IMR-90 (cell line): ENCODE results near the gene RBM15B. TPM values are rescaled to one million over a fixed set of nuclear protein-coding genes. Genes with fewer than 3 reads are reported as not detected.

Experiments
- ATAC-seq: fragments of 200-7000 bp; cut with Tn5 transposase; 2 replicates; pipeline ENCODE4 v1.9.1; 2020; ENCODE audit warnings: low read depth, mild to moderate bottlenecking, moderate library complexity
- BruUV-seq: library from RNA; stranded (reverse); fragments of 400-500 nt; replicated peaks from 2 replicates; lab custom pipeline; 2021; lab: Mats Ljungman, UMichigan
- CTCF ChIA-PET: fragments of 300-600 bp; formaldehyde crosslinking; extraction: SDS; loops from one replicate; lab custom pipeline; 2021; ENCODE audit warnings: antibody characterized with exemption; lab: Yijun Ruan, JAX
- POLR2A ChIA-PET: fragments of 300-600 bp; sonication (Branson Sonifier 250); formaldehyde crosslinking; loops from one replicate; lab custom pipeline; 2022; ENCODE audit warnings: antibody characterized with exemption; ENCODE audit not compliant: unreplicated experiment; lab: Charles Lee
- DNase-seq: peaks from one replicate; pipeline ENCODE4 v3.0.0; 2013
- H2AFZ ChIP-seq: replicated peaks from 2 replicates; pipeline ENCODE3; 2013; ENCODE audit warnings: low read length, mild to moderate bottlenecking; ENCODE audit not compliant: poor library complexity
- H2AK5ac ChIP-seq: 2 replicates; pipeline ENCODE4 v1.6.1; 2013; ENCODE audit warnings: low read depth, low read length, inconsistent platforms
- H2AK9ac ChIP-seq: replicated peaks from 2 replicates; pipeline ENCODE3; 2013; ENCODE audit warnings: mild to moderate bottlenecking, low read depth, low read length, moderate library complexity; ENCODE audit not compliant: poor library complexity
- H2BK120ac ChIP-seq: 2 replicates; pipeline ENCODE4 v1.6.1; 2013; ENCODE audit warnings: low read depth, low read length, inconsistent platforms
- H2BK15ac ChIP-seq: 3 replicates; pipeline ENCODE4 v1.6.1; 2013; ENCODE audit warnings: low read depth, low read length, inconsistent platforms
- H2BK20ac ChIP-seq: 2 replicates; pipeline ENCODE4 v1.6.1; 2013; ENCODE audit warnings: low read depth, mild to moderate bottlenecking, inconsistent platforms, low read length, moderate library complexity
- H2BK5ac ChIP-seq: 2 replicates; pipeline ENCODE4 v1.6.1; 2013; ENCODE audit warnings: mild to moderate bottlenecking, low read depth, low read length, inconsistent platforms; ENCODE audit not compliant: poor library complexity, severe bottlenecking
- H3K14ac ChIP-seq: replicated peaks from 2 replicates; pipeline ENCODE4 v1.6.1; 2013; ENCODE audit warnings: low read depth, low read length, inconsistent platforms
- H3K18ac ChIP-seq: 2 replicates; pipeline ENCODE4 v1.6.1; 2013; ENCODE audit warnings: low read depth, low read length, control low read depth
- H3K23ac ChIP-seq: 2 replicates; pipeline ENCODE4 v1.6.1; 2013; ENCODE audit warnings: low read depth, low read length, inconsistent platforms
- H3K27ac ChIP-seq: 2 replicates; pipeline ENCODE4 v1.5.1; 2013; ENCODE audit warnings: mild to moderate bottlenecking, control low read depth, low read length; ENCODE audit not compliant: insufficient read depth
- H3K27me3 ChIP-seq: 2 replicates; pipeline ENCODE4 v1.6.1; 2013; ENCODE audit warnings: low read length; ENCODE audit not compliant: control insufficient read depth, insufficient read depth
- H3K36me3 ChIP-seq: 2 replicates; pipeline ENCODE4 v1.6.1; 2013; ENCODE audit warnings: low read length, mixed read lengths; ENCODE audit not compliant: control insufficient read depth, insufficient read depth
- H3K4ac ChIP-seq: 2 replicates; pipeline ENCODE4 v1.6.1; 2013; ENCODE audit warnings: low read depth, low read length, inconsistent platforms
- H3K4me1 ChIP-seq: 2 replicates; pipeline ENCODE4 v1.6.1; 2013; ENCODE audit warnings: low read length, mixed read lengths; ENCODE audit not compliant: control insufficient read depth, insufficient read depth
- H3K4me2 ChIP-seq: 2 replicates; pipeline ENCODE4 v1.6.1; 2013; ENCODE audit warnings: low read depth, mild to moderate bottlenecking, control low read depth, low read length, moderate library complexity
- H3K4me3 ChIP-seq: 2 replicates; pipeline ENCODE4 v1.5.1; 2013; ENCODE audit warnings: low read depth, mild to moderate bottlenecking, control low read depth, low read length, moderate library complexity; ENCODE audit not compliant: insufficient read depth
- H3K56ac ChIP-seq: 2 replicates; pipeline ENCODE4 v1.6.1; 2013; ENCODE audit warnings: low read length, inconsistent platforms; ENCODE audit not compliant: insufficient read depth; ENCODE audit errors: extremely low read depth
- H3K79me1 ChIP-seq, 2 experiments: 2 replicates each; pipeline ENCODE4 v1.6.1; 2013; ENCODE audit warnings: low read length in 2 of 2, inconsistent platforms in 1 of 2, low read depth in 1 of 2
- H3K9ac ChIP-seq: 2 replicates; pipeline ENCODE4 v1.6.1; 2013; ENCODE audit warnings: low read depth, low read length, control low read depth
- H3K9me1 ChIP-seq: 2 replicates; pipeline ENCODE4 v1.6.1; 2013; ENCODE audit warnings: low read length, inconsistent platforms; ENCODE audit not compliant: insufficient read depth
- H3K9me3 ChIP-seq: 2 replicates; pipeline ENCODE4 v1.6.1; 2013; ENCODE audit warnings: low read length; ENCODE audit not compliant: control insufficient read depth, insufficient read depth
- H4K20me1 ChIP-seq: 2 replicates; pipeline ENCODE4 v1.6.1; 2013; ENCODE audit warnings: low read length, inconsistent platforms; ENCODE audit not compliant: insufficient read depth
- H4K5ac ChIP-seq: 2 replicates; pipeline ENCODE4 v1.6.1; 2013; ENCODE audit warnings: mild to moderate bottlenecking, low read depth, low read length, control low read depth
- H4K8ac ChIP-seq, 2 experiments: 2 replicates each; pipeline ENCODE4 v1.6.1; 2013; ENCODE audit warnings: low read depth in 2 of 2, low read length in 2 of 2, control low read depth in 1 of 2, inconsistent platforms in 1 of 2
- H4K91ac ChIP-seq: 2 replicates; pipeline ENCODE4 v1.6.1; 2013; ENCODE audit warnings: low read depth, low read length, inconsistent platforms; ENCODE audit not compliant: insufficient read depth
- BHLHE40 ChIP-seq: fragments of 150-350 bp; IDR thresholded peaks from 2 replicates; pipeline ENCODE4 v1.6.1; 2016; ENCODE audit warnings: mild to moderate bottlenecking, low read depth, low read length
- CEBPB ChIP-seq: IDR thresholded peaks from 2 replicates; pipeline ENCODE4 v1.6.1; 2012; ENCODE audit warnings: low read depth, low read length, improper control_type of control experiment
- CHD1 ChIP-seq: IDR thresholded peaks from 2 replicates; pipeline ENCODE4 v1.6.1; 2012; ENCODE audit warnings: low read depth, low read length, improper control_type of control experiment
- FOS ChIP-seq: fragments of 150-350 bp; IDR thresholded peaks from 2 replicates; pipeline ENCODE4 v1.6.1; 2016; ENCODE audit warnings: low read depth, low read length
- MAFK ChIP-seq: IDR thresholded peaks from 2 replicates; pipeline ENCODE4 v1.6.1; 2012; ENCODE audit warnings: low read depth, low read length, improper control_type of control experiment
- MAZ ChIP-seq: IDR thresholded peaks from 2 replicates; pipeline ENCODE4 v1.6.1; 2012; ENCODE audit warnings: low read depth, mild to moderate bottlenecking, low read length, improper control_type of control experiment, moderate library complexity, borderline replicate concordance
- MXI1 ChIP-seq: IDR thresholded peaks from 2 replicates; pipeline ENCODE4 v1.6.1; 2012; ENCODE audit warnings: low read depth, mild to moderate bottlenecking, low read length, moderate library complexity, borderline replicate concordance
- NFE2L2 ChIP-seq: fragments of 150-350 bp; IDR thresholded peaks from 2 replicates; pipeline ENCODE4 v1.6.1; 2016; ENCODE audit warnings: low read depth, mild to moderate bottlenecking, low read length
- POLR2A ChIP-seq: IDR thresholded peaks from 2 replicates; pipeline ENCODE4 v1.6.1; 2012; ENCODE audit warnings: mild to moderate bottlenecking, low read depth, low read length
- RAD21 ChIP-seq: IDR thresholded peaks from 2 replicates; pipeline ENCODE4 v1.6.1; 2012; ENCODE audit warnings: low read length, improper control_type of control experiment
- RCOR1 ChIP-seq: IDR thresholded peaks from 2 replicates; pipeline ENCODE4 v1.6.1; 2012; ENCODE audit warnings: mild to moderate bottlenecking, low read length, improper control_type of control experiment; ENCODE audit not compliant: insufficient replicate concordance
- RFX5 ChIP-seq: IDR thresholded peaks from 2 replicates; pipeline ENCODE4 v1.8.0; 2012; ENCODE audit warnings: low read depth, mild to moderate bottlenecking, low read length, moderate library complexity
- SMC3 ChIP-seq: fragments of 150-350 bp; IDR thresholded peaks from 2 replicates; pipeline ENCODE4 v1.6.1; 2016; ENCODE audit warnings: low read depth, mild to moderate bottlenecking, antibody characterized with exemption, low read length, moderate library complexity
- WGBS, 2 experiments: methylation state at CpG; one replicate each; pipeline versions ENCODE4 v1.1.5 to v1.1.7; 2013; ENCODE audit warnings: missing lambda C conversion rate in 2 of 2; ENCODE audit not compliant: insufficient read length in 1 of 2; ENCODE audit errors: extremely low coverage in 2 of 2; 5-methylcytosine and 5-hydroxymethylcytosine counted together
- dilution Hi-C: fragments of 300-500 bp; cut with HindIII; formaldehyde crosslinking; loops from one replicate; pipeline ENCODE4 v1.14.3; 2018; ENCODE audit warnings: low sequenced_read_pairs; ENCODE audit not compliant: unreplicated experiment
- in situ Hi-C: fragments of 300-500 bp; cut with MboI; formaldehyde crosslinking; loops from 3 replicates; pipeline ENCODE4 v1.14.3; 2019; ENCODE audit warnings: low sequenced_read_pairs, inconsistent platforms, mixed read lengths
- intact Hi-C: fragments of 100-400 bp; cut with micrococcal nuclease; formaldehyde crosslinking; loops from 2 replicates; pipeline ENCODE4 v1.10.0; 2022
- polyA plus RNA-seq, 3 experiments: library from polyadenylated mRNA; depleted of rRNA; stranded (reverse); fragments of >200 nt; gene quantifications; 2 replicates each; pipeline ENCODE4 v1.2.3, GENCODE V29; 2012; ENCODE audit warnings: low replicate concordance in 1 of 3
- total RNA-seq: library from RNA; depleted of rRNA; stranded (reverse); fragments of >200 nt; gene quantifications from 2 replicates; pipeline ENCODE4 v1.2.3, GENCODE V29; 2012
- TF ChIP-seq, protein P1 (sequence below): fragments of 150-350 bp; IDR thresholded peaks from 2 replicates; pipeline ENCODE4 v1.6.1; 2016; ENCODE audit warnings: low read depth, mild to moderate bottlenecking, low read length, moderate library complexity, borderline replicate concordance
- TF ChIP-seq, protein P2 (sequence below): conservative IDR thresholded peaks from 2 replicates; pipeline ENCODE4 v1.5.1; 2012; ENCODE audit warnings: mild to moderate bottlenecking, low read depth, low read length, improper control_type of control experiment
- TF ChIP-seq, protein P3 (sequence below): fragments of 150-350 bp; IDR thresholded peaks from 2 replicates; pipeline ENCODE4 v1.6.1; 2017; ENCODE audit warnings: mild to moderate bottlenecking, antibody characterized with exemption, low read length, low read depth

Gene RBM15B
- total and polyA plus RNA-seq, 2 of the 4 experiments (the other 2 are of a cell fraction), result 16.2 to 17.4 TPM

DNA sequence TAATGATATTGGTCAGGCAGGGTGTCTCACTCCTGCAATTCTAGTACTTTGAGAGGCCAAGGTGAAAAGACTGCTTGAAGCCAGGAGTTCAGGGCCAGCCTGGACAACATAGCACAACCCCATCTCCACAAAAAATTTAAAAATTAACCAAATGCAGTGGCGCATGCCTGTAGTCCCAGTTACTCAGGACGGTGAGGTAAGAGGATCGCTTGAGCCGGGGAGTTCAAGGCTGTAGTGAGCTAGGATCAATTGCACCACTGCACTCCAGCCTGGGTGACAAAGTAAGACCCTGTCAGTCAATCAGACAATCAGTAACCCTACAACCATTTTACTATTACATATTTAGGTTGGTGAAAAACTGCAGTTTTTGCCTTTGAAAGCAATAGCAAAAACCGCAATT is 43.0 kb downstream of the RBM15B start:
- DNase-seq, result no peak
- no TSS peak for BruUV-seq
- TF ChIP-seq, protein P1, sequence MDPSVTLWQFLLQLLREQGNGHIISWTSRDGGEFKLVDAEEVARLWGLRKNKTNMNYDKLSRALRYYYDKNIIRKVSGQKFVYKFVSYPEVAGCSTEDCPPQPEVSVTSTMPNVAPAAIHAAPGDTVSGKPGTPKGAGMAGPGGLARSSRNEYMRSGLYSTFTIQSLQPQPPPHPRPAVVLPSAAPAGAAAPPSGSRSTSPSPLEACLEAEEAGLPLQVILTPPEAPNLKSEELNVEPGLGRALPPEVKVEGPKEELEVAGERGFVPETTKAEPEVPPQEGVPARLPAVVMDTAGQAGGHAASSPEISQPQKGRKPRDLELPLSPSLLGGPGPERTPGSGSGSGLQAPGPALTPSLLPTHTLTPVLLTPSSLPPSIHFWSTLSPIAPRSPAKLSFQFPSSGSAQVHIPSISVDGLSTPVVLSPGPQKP, result no peak
- TF ChIP-seq, protein P2, sequence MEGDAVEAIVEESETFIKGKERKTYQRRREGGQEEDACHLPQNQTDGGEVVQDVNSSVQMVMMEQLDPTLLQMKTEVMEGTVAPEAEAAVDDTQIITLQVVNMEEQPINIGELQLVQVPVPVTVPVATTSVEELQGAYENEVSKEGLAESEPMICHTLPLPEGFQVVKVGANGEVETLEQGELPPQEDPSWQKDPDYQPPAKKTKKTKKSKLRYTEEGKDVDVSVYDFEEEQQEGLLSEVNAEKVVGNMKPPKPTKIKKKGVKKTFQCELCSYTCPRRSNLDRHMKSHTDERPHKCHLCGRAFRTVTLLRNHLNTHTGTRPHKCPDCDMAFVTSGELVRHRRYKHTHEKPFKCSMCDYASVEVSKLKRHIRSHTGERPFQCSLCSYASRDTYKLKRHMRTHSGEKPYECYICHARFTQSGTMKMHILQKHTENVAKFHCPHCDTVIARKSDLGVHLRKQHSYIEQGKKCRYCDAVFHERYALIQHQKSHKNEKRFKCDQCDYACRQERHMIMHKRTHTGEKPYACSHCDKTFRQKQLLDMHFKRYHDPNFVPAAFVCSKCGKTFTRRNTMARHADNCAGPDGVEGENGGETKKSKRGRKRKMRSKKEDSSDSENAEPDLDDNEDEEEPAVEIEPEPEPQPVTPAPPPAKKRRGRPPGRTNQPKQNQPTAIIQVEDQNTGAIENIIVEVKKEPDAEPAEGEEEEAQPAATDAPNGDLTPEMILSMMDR, result no peak
- TF ChIP-seq MAFK, result no peak
- no peak for TF ChIP-seq MXI1
- TF ChIP-seq POLR2A, result no peak
- TF ChIP-seq RCOR1, result no peak
- no peak for TF ChIP-seq RFX5
- TF ChIP-seq, protein P3, sequence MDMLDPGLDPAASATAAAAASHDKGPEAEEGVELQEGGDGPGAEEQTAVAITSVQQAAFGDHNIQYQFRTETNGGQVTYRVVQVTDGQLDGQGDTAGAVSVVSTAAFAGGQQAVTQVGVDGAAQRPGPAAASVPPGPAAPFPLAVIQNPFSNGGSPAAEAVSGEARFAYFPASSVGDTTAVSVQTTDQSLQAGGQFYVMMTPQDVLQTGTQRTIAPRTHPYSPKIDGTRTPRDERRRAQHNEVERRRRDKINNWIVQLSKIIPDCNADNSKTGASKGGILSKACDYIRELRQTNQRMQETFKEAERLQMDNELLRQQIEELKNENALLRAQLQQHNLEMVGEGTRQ, result no peak
- TF ChIP-seq RAD21, result no peak
- TF ChIP-seq BHLHE40, result no peak
- TF ChIP-seq SMC3, result no peak
- TF ChIP-seq CEBPB, result no peak
- TF ChIP-seq NFE2L2, result no peak
- TF ChIP-seq FOS, result no peak
- TF ChIP-seq MAZ, result no peak
- TF ChIP-seq CHD1, result no peak
- H3K27ac ChIP-seq, result no peak overlapping the region
- ChIA-PET CTCF (interaction anchor here (1.0 to 1.9 kb wide), 5 partner anchors 9 to 53 kb away, joined by 3 to 7 read pairs (median 4); no protein-coding TSS in a partner anchor), POLR2A (no interaction called here)
- no peaks in the 10 kb centered on the region for H3K9me1 ChIP-seq
- no peak overlapping the region for H2AFZ ChIP-seq
- no peak overlapping the region for H3K9ac ChIP-seq
- ATAC-seq, result no peak
- no peak overlapping the region for H3K14ac ChIP-seq
- H2BK120ac ChIP-seq, result no peak overlapping the region
- H2AK5ac ChIP-seq, result no peak overlapping the region
- dilution Hi-C loops, result no loop called here
- no peak overlapping the region for H3K18ac ChIP-seq
- no peak overlapping the region for H3K23ac ChIP-seq
- H3K4me1 ChIP-seq, result no peaks in the 10 kb centered on the region
- no peak overlapping the region for H3K4ac ChIP-seq
- no peak overlapping the region for H2BK5ac ChIP-seq
- H3K56ac ChIP-seq, result no peak overlapping the region
- H3K79me1 ChIP-seq, result peaks cover 3 to 7% of the 10 kb centered on the region in 2 experiments; a peak in 3 of 4 replicates
- intact Hi-C loops, result no loop called here
- WGBS, 2 experiments, result no CpG with 5 or more reads among the region's 5 CpGs
- H4K8ac ChIP-seq, result no peak overlapping the region
- in situ Hi-C loops, result no loop called here
- peaks cover 14% of the 10 kb centered on the region for H3K36me3 ChIP-seq
- no peaks in the 10 kb centered on the region for H4K20me1 ChIP-seq
- H4K5ac ChIP-seq, result no peak overlapping the region
- H3K4me3 ChIP-seq, result no peak overlapping the region
- no peak overlapping the region for H3K4me2 ChIP-seq
- H2AK9ac ChIP-seq, result no peak overlapping the region
- no peaks in the 10 kb centered on the region for H3K27me3 ChIP-seq
- H2BK15ac ChIP-seq, result no peak overlapping the region
- no peaks in the 10 kb centered on the region for H3K9me3 ChIP-seq
- no peak overlapping the region for H2BK20ac ChIP-seq
- H4K91ac ChIP-seq, result no peak overlapping the region
